HG02870 (cell line): ENCODE results near the gene DPP6.

Source experiments
- ATAC-seq: cut with Tn5 transposase; IDR thresholded peaks from one replicate; pipeline ENCODE4 v1.9.1; 2021; ENCODE audit warnings: mild to moderate bottlenecking, moderate library complexity; ENCODE audit not compliant: unreplicated experiment

Gene DPP6

GRCh38 chr7:154388999-154389398 is 336.8 kb downstream of the DPP6 start:
- no peak for ATAC-seq

GRCh38 chr7:154390961-154391360 is 338.8 kb downstream of the DPP6 start:
- no peak for ATAC-seq

- ATAC-seq: no peak
These were observed 342.6 kb downstream of the DPP6 start for GRCh38 chr7:154394804-154395203.

DNA sequence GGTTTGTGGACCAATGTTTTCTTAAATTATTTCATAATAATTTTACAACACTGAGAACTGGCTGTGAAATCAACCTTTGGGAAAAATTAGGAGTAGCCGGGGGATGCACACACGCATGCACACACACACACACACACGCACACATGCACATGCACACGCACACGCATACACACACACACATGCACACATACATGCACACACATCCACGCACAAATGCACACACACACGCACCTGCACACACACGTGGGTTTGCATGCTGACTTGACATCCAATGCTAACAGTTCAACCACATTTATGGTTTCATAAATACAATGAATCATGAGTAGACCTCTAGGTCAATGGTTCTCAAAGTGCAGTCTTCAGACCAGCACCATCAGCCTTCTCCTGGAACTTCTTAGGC is 354.1 kb downstream of the DPP6 start:
- ATAC-seq: no peak

DNA sequence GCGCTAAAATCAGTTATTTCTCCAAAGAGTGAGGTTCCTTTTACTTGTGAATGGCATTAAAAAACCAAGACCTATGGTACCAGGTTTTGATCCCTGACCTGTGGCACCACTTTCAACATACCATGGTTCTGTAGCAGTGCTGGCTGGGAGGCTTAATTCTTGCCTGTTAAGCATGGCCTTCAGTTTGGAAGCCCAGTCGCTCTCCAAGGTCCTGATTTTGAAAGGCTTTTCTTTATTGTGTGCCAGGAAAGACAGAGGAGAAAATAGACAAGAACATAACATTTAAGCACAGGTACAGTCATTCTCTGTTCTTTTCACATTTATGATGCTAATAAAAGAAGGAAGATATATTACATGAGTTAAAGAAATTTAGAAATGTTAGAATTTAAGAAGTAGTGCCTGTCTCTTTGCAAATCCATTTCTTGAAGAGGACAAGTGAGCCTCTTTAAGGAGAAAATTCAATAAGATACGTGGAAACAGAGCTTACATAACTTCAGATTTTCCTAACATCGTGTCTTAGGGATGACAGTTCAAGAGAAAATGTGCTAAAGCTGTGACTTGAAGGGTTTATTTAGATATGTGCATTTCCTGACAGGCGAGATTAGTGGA is 357.6 kb downstream of the DPP6 start:
- no peak for ATAC-seq

- ATAC-seq: no peak
These were observed 359.9 kb downstream of the DPP6 start for GRCh38 chr7:154412105-154412504.

DNA sequence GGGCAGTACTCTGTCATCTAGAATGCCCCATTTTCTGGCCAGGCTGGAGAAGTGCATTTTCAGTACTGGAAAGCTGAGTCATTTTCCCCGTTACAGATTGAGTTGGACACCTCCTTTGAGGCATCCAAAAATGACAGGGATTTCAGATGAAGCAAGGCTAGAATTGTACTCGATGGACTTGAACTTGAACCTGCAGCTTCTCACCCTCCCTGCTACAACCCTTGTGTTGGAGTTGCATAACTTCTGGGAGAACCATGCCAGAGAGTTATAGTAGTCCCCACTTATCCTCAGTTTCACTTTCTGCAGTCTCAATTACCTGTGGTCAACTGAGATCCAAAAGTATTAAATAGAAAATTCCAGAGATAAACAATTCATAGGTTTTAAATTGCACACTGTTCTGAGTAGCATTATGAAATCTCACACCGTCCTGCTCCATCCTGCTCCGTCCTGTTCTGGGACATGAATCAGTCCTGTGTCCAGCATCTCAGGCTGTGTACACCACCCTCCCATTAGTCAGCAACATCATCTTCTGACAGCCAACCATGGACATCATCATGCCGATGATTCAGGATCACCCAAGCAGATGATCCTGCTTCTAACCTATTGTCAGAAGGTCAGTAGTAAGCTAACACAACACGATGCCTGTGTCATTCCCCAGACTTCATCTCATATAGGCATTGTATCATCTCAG is 363.7 kb downstream of the DPP6 start:
- no peak for ATAC-seq

GRCh38 chr7:154416714-154417113 is 364.5 kb downstream of the DPP6 start:
- ATAC-seq: no peak

- no peak for ATAC-seq
These were observed 367.1 kb downstream of the DPP6 start for GRCh38 chr7:154419344-154419743.

GRCh38 chr7:154423231-154423630 is 371.0 kb downstream of the DPP6 start:
- no peak for ATAC-seq

DNA sequence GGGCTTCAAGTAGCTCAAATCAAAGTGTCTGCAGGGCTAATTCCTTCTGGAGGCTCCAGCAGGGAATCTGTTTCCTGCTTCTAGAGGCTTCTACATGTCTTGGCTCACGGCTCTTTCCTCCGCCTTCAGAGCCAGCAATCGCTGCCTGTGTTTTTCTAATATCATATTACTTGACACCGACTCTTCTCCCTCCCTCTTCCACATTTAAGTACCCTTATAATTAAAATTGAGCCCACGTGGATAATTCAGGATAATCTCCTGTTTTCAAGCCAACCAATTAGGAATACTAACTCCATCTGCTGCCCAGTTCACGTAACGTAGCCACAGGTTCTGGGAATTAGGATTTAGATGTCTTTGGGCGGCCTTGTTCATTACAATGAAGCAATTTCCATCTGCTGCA is 372.2 kb downstream of the DPP6 start:
- no peak for ATAC-seq

DNA sequence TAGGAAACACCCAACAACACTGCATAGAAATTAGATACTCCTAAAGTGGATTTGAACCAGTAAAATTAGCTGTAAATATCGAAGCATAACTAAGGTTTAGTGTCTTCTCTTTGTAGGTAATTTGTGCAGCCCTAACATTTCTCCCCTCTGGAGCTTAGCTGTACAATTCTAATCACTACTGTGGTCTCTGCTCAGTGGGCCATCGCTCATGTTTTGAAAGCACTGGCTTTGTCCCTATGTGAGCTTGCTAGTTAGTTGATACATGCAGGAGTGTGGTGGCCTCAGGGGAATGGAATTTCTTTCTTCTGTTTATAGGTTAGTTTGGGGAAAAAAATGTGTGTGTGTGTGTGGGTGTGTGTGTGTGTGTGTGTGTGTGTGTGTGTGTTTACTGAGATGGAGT is 373.1 kb downstream of the DPP6 start:
- ATAC-seq: no peak

GRCh38 chr7:154426778-154427177 is 374.6 kb downstream of the DPP6 start:
- no peak for ATAC-seq

- no peak for ATAC-seq
These were observed 375.3 kb downstream of the DPP6 start for GRCh38 chr7:154427533-154427932.

DNA sequence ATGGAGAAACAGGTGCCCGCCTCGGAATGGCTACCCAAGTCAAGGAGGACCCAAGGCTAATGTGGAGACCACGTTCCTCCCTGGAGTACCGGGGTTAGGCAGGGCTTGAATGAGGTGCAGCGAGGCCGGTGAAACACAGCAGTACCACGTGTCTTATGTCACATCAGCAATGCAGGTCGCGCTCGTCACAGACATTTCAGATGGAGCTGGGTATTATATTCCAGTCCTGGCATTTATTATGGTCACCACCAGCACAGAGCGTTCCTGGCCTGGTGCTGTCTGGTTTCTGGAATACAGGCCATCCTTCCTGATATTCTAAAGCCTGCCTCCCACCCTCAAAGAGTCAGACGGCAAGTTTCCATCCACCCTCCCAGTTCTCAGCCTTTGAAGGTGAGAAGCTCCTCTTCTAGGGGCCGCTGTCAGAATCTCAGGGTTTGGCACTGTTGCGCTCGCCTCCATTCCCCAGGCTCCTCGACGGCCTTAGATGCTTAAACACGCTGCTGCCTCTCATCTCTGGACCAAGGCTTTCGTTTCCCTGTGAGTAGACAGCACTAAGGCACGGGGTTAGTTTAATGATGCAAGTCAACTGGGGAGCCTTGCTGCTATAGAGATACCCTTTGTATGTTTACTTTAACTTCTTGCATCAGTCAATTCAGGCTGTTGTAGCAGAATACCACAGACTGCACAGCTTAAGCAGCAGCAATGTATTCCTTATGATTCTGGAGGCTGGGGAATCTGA is 377.6 kb downstream of the DPP6 start:
- no peak for ATAC-seq

GRCh38 chr7:154430640-154431039 is 378.4 kb downstream of the DPP6 start:
- ATAC-seq: no peak

DNA sequence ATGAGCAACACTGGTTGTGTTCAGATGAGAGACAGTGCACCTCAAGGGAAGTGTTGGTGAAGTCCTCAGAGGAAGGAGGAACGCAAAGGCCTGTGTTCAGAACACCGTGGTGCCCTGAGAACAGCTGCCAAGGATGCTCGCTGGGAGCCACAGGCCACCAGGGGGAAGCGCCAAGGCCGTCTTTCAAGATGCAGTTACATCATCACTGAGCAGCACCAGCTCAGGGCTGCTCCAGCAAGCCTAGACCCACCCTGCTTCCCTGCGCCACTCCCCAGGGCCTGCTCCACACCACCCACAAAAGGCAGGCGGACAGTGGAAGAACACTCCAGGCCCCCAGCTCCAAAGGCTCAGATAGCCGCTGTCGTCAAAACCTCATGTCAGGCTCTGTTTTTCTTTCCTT is 378.8 kb downstream of the DPP6 start:
- ATAC-seq: no peak

GRCh38 chr7:154433632-154434598 is 381.7 kb downstream of the DPP6 start:
- no peak for ATAC-seq

DNA sequence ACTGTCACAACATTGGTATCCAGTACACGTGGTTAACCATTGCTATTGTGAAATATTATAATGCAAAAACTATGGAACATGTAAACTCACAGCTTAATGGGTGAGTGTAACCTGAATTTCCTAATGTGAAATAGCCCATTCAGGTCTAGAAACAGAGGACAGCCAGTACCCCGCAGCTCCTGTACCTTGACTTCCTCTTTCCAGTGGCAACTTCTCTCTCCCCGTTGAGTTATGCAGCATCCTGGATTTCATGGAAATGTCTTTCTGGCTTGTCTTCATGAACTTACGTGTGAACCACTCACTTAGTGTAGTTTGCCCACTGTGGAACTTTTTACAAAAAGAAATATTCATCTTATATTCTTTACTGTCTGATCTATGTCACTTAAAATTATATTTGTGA is 384.4 kb downstream of the DPP6 start:
- no peak for ATAC-seq

GRCh38 chr7:154437234-154437633 is 385.0 kb downstream of the DPP6 start:
- ATAC-seq: no peak
